ENCODE data around the gene VSX1.

DNA sequence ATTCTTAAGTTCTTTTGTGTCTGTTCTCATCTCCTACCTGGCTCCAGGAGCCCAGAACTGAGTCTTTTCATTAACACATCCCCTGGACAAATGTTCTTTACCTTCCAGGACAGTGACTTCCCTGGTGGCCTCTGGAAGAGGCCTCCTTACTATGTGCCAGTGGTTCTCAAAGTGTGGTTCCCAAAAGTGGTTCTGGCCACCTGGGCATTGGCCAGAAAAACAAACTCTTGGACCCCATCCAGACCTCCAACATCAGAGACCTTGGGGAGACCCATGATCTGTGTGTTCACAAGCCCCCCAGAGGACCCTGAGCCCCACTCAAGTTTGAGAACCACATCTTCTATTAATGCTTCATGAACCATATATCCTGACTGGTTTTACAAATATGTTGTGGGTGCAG lies 7.2 kb upstream of the VSX1 start:
- TF ChIP-seq PATZ1 (CRISPR knock-in tag; IDR thresholded peaks at IDR 0.05; ENCODE audit: borderline replicate concordance) = no peak
- TF ChIP-seq ZC3H10 (CRISPR knock-in tag; IDR thresholded peaks at IDR 0.05) = no peak

Data from SK-N-SH treated with all-trans-retinoic acid at 6 μM for 48 hours (cell line).